Muscle layer of colon (tissue), 2 donors: ENCODE measurements around the gene ADGRG3.
A peak's percentile ranks its signal among the peaks of the same experiment; 100 is the strongest.

ENCODE experiments used
- H3K27ac ChIP-seq: one replicate; pipeline ENCODE4 v1.7.0; 2013; ENCODE audit warnings: low read depth, mild to moderate bottlenecking, low read length, moderate library complexity
- H3K27me3 ChIP-seq, 2 donors: one replicate each; pipeline ENCODE4 v1.7.0; 2013; ENCODE audit warnings: low read length in 2 of 2, mild to moderate bottlenecking in 2 of 2; ENCODE audit not compliant: insufficient read depth in 2 of 2, control insufficient read depth in 1 of 2
- H3K36me3 ChIP-seq: one replicate; pipeline ENCODE4 v1.7.0; 2013; ENCODE audit warnings: mild to moderate bottlenecking, low read length; ENCODE audit not compliant: insufficient read depth
- H3K4me1 ChIP-seq: one replicate; pipeline ENCODE4 v1.7.0; 2013; ENCODE audit warnings: mild to moderate bottlenecking, low read length; ENCODE audit not compliant: insufficient read depth
- H3K4me3 ChIP-seq, 2 donors: one replicate each; pipeline ENCODE4 v1.7.0; 2013; ENCODE audit warnings: low read length in 2 of 2, low read depth in 1 of 2, mild to moderate bottlenecking in 1 of 2, moderate library complexity in 1 of 2
- H3K9ac ChIP-seq: one replicate; pipeline ENCODE4 v1.7.0; 2013; ENCODE audit warnings: low read length
- H3K9me3 ChIP-seq: one replicate; pipeline ENCODE4 v1.7.0; 2013; ENCODE audit warnings: mild to moderate bottlenecking, low read length
- donor health status: abdominal sarcoma.
- donor health status: Adenocarcinoma of cecum.

Gene ADGRG3

DNA sequence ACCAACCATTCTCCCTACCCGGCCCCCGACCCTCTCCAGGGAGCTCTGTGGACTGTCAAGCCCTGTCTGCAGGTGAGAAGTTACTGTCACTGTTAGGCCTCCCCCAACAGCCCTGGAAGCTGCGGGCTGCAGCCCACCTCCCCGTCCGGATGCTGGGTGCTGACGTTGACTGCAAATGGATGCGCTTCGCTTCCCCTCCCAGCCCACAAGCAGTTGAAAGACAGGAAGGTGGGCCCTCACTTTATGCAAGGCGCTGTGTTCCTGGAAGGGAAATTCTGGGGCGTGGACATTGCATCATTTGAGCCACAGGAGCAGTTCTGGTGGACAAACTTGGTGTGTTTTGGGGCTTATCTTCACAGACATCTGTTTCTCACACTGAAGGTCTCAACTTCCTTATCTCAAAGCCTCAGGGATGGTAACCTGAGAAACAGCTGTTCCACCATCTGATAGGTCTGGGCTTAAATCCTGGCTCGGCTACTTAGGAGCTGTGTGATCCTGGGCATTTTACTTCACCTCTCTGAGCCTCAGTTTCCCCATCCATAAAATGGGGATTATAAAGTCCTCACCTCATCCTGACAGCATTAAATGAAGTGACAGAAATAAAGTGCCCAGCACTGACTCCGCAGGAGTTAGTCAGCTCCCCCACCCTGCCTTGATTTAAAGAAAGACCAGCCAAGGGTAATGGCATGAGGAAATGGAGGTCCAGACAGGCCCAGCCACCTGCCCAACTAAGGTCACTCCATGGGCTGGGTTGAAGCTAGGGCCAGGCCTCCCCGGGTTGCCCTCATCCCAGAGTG, 21.9 kb downstream of the ADGRG3 start:
- no peak overlapping the region for H3K27ac ChIP-seq

DNA sequence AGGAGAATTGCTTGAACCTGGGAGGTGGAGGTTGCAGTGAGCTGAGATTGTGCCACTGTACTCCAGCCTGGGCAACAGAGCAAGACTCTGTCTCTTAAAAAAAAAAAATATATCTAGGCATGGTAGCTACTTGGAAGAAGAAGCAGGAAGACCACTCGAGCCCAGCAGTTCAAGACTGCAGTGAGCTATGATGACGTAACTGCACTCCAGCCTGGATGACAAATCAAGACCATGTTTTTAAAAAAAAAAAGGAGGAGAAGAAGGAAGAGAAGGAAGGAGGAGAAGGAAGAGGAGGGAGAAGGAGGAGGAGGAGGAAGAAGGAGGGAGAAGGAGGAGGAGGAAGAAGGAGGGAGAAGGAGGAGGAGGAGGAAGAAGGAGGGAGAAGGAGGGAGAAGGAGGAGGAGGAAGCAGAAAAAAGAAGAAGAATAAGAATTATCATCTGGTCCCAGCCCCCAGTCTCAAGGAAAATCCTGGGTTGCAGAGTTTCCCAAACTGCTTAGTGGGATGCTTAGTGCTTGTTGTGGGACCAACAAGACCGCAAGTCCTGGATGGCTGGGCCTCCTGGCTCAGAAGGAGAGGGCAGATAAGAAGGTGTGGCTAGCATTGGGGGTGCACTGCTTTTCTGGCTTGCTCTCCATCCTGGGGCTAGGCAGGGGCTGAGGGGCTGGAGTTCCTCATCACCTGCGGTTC, 22.8 kb downstream of the ADGRG3 start:
- Histone ChIP-seq H3K9ac (no peak overlapping the region), H3K4me1 (no peaks in the 10 kb centered on the region), H3K27ac (no peak overlapping the region), H3K4me3 (no peak overlapping the region), H3K36me3 (no peaks in the 10 kb centered on the region), H3K27me3 (no peaks in the 10 kb centered on the region), H3K9me3 (no peaks in the 10 kb centered on the region)

More for the DNA sequence above, 21.9 kb downstream of the ADGRG3 start:
- H3K9me3 ChIP-seq: no peaks in the 10 kb centered on the region
- no peak overlapping the region for H3K9ac ChIP-seq
- no peaks in the 10 kb centered on the region for H3K36me3 ChIP-seq
- H3K27me3 ChIP-seq: no peaks in the 10 kb centered on the region
- H3K4me3 ChIP-seq: no peak overlapping the region
- no peaks in the 10 kb centered on the region for H3K4me1 ChIP-seq

DNA sequence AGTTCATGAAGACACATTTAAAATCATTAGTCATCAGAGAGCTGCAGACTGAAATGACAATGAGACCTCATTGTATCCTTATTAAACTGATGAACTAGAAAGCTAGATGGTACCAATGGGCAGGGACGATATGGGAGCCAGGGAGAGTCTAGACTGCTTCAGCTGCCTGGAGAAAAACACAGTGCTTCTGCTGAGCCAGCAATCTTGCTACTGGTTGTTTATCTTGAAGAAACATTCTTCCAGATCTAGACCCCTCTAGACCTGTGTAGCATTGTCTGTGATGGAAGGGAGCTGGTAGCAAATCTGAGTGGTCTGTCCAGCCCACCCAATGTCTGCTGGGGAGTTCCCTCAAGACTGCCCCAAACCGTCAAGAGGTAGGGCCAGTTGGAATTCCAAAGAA, 24.5 kb downstream of the ADGRG3 start:
- no peaks in the 10 kb centered on the region for H3K9me3 ChIP-seq
- H3K27ac ChIP-seq: no peak overlapping the region
- no peaks in the 10 kb centered on the region for H3K4me1 ChIP-seq
- H3K4me3 ChIP-seq: no peak overlapping the region
- H3K9ac ChIP-seq: no peak overlapping the region
- H3K36me3 ChIP-seq: no peaks in the 10 kb centered on the region
- H3K27me3 ChIP-seq: no peaks in the 10 kb centered on the region

- Histone ChIP-seq H3K4me3 (no peak overlapping the region), H3K27ac (no peak overlapping the region), H3K27me3 (no peaks in the 10 kb centered on the region), H3K36me3 (no peaks in the 10 kb centered on the region), H3K4me1 (no peaks in the 10 kb centered on the region), H3K9ac (no peak overlapping the region), H3K9me3 (no peaks in the 10 kb centered on the region)
Measured at GRCh38 chr16:57693550-57693949, 25.4 kb downstream of the ADGRG3 start.

DNA sequence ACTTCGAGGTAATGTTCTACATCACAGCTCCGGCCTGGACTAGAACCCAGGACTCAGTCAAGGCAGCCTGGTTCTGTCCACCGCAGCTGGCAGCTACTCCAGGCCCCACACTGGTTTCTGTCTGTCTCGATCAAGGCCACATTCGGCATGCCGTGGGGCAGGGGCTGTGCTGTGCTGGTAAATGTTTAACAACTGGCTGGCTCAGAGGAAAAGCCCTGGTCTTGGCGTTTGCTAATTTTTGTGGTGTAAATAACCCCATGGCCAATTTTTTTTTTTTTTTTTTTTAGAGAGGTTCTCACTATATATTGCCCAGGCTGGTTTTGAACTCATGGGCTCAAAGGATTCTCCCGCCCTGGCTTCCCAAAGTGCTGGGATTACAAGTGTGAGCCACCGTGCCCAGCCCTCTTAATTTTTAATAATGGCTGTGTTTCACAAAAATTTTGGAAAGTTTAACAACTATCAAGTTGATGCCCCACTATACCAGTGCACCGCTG, 26.2 kb downstream of the ADGRG3 start:
- Histone ChIP-seq H3K27me3 (no peaks in the 10 kb centered on the region), H3K9me3 (no peaks in the 10 kb centered on the region), H3K4me3 (peak overlapping the region in 1 of 2 donors; percentile 23), H3K27ac (no peak overlapping the region), H3K9ac (no peak overlapping the region), H3K36me3 (no peaks in the 10 kb centered on the region), H3K4me1 (no peaks in the 10 kb centered on the region)

DNA sequence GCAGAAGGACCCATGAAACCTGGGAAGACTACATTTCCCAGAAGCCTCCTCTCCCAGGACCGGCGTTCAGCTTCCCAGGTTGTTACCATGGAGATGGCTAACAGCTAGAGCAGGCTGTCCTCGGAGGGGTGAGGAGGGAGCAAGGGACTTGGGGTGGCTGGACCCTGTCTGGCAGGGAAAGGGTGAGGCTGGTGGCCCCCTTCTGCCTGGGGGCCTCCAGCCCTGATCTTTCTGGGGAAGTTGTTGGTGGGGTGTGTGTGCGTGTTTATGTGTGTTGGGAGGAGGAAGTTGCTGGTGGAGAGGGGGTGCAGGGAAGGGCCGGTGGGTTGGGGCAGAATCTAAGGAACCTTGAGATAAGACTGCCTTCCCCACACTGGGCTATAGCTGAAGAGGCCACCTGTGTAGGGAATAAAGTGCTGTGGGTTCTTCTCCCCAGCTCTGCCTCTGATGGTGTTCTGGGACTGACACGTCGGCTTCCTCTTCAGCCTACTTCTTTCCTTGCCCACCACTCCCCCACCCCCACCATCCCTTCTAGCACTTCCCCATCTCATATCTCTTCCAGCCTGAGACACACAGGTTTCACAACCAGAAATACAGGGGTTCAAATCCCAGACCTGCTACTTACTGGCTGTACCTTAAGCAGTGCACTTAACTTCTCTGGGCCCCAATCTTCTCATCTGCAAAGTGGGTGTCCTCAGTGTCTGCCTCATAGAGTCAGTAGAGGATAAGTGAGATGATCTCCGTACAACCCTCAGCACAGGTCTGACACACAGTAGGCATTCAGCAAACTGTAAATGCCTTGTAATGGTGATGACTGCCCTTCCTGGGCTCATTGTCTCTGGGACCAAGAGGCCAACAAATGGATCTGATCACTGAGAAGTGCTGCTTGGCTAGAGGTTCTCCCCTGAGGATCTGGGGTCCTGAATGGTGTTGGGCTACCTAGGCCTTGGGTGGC, 26.9 kb downstream of the ADGRG3 start, which contains the start of gene DRC7:
TSS of gene DRC7 (plus strand) at position 82 of the 955 bp plus-strand sequence. CDS start 3,144 bp downstream, outside the sequence.
- Histone ChIP-seq H3K4me3 (peak within 1 kb of the TSS in 1 of 2 donors; percentile 23), H3K9ac (no peak within 1 kb of the TSS), H3K27ac (no peak within 1 kb of the TSS), H3K27me3 (no peaks in the 10 kb centered on the region), H3K9me3 (no peaks in the 10 kb centered on the region), H3K36me3 (no peaks in the 10 kb centered on the region), H3K4me1 (no peaks in the 10 kb centered on the region)

DNA sequence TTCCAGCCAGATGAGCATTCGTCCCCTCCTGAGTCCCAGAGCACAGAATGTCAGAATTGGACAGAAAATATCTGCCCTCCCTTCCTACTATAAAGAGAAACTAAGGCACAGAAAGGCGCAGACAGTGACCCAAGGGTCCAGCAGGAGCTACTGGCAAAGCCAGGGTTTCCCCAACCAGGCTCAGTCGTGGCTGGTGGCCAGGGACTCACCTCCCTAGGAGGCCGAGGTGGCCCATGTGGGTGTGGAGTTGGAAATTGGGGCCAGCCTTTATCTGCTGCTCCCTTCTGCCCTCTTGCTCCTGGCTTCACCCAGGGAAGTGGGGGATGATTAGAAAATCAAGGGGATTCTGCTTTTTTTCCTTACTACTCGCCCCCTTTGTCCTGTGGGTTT, 27.6 kb downstream of the ADGRG3 start:
- Histone ChIP-seq H3K9ac (no peak overlapping the region), H3K4me1 (no peaks in the 10 kb centered on the region), H3K9me3 (no peaks in the 10 kb centered on the region), H3K27me3 (no peaks in the 10 kb centered on the region), H3K36me3 (no peaks in the 10 kb centered on the region), H3K4me3 (no peak overlapping the region), H3K27ac (no peak overlapping the region)

DNA sequence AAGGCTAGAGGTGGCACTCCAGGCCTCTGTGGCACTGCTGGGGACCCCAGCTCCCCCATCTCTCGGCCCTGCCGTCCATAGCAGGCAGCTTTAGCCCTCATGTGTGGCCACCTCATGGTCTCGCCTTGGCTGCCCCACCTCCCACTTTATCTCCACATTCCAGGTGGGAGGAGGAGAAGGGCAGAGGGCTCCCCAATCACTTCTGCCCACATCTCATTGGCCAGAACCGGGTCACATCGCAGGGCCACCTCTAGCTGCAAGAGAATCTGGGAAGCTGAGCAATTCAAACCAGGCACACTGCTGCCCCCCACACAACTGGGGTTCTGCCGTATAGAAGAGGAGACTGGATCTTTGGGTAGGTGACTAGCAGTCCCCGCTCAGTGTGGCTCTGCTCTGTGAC, 28.1 kb downstream of the ADGRG3 start:
- no peak overlapping the region for H3K27ac ChIP-seq
- H3K27me3 ChIP-seq: no peaks in the 10 kb centered on the region
- no peak overlapping the region for H3K9ac ChIP-seq
- H3K36me3 ChIP-seq: no peaks in the 10 kb centered on the region
- no peaks in the 10 kb centered on the region for H3K4me1 ChIP-seq
- H3K4me3 ChIP-seq: no peak overlapping the region
- H3K9me3 ChIP-seq: no peaks in the 10 kb centered on the region

- H3K9ac ChIP-seq: no peak overlapping the region
- H3K27ac ChIP-seq: no peak overlapping the region
- no peaks in the 10 kb centered on the region for H3K4me1 ChIP-seq
- no peaks in the 10 kb centered on the region for H3K27me3 ChIP-seq
- H3K4me3 ChIP-seq: no peak overlapping the region
- no peaks in the 10 kb centered on the region for H3K36me3 ChIP-seq
- no peaks in the 10 kb centered on the region for H3K9me3 ChIP-seq
Measured at GRCh38 chr16:57697896-57698537, 29.9 kb downstream of the ADGRG3 start.

- no peaks in the 10 kb centered on the region for H3K4me1 ChIP-seq
- no peaks in the 10 kb centered on the region for H3K27me3 ChIP-seq
- H3K36me3 ChIP-seq: no peaks in the 10 kb centered on the region
- H3K9ac ChIP-seq: no peak overlapping the region
- no peaks in the 10 kb centered on the region for H3K9me3 ChIP-seq
- H3K4me3 ChIP-seq: no peak overlapping the region
- no peak overlapping the region for H3K27ac ChIP-seq
Measured at GRCh38 chr16:57698812-57699405, 30.8 kb downstream of the ADGRG3 start.
